Skeletal muscle tissue (tissue), 4 donors: ENCODE data around the gene MAML1. TPM values are rescaled to one million over a fixed set of nuclear protein-coding genes. Genes with fewer than 3 reads are reported as not detected.
A peak's percentile ranks its signal among the peaks of the same experiment; 100 is the strongest.

Experiments
- H3K27ac ChIP-seq: one replicate; pipeline ENCODE4 v1.7.0; 2013; ENCODE audit warnings: mild to moderate bottlenecking, low read depth, low read length, inconsistent platforms
- H3K27me3 ChIP-seq, 3 donors: one replicate each; pipeline ENCODE4 v1.7.0; 2013; ENCODE audit warnings: low read length in 3 of 3; ENCODE audit not compliant: control insufficient read depth in 3 of 3, insufficient read depth in 3 of 3
- H3K36me3 ChIP-seq, 3 donors: one replicate each; pipeline ENCODE4 v1.7.0; 2013; ENCODE audit warnings: low read length in 3 of 3; ENCODE audit not compliant: control insufficient read depth in 3 of 3, insufficient read depth in 3 of 3
- H3K4me1 ChIP-seq, 3 donors: one replicate each; pipeline ENCODE4 v1.7.0; 2013; ENCODE audit warnings: low read length in 3 of 3, mild to moderate bottlenecking in 3 of 3; ENCODE audit not compliant: control insufficient read depth in 3 of 3, insufficient read depth in 3 of 3
- H3K4me3 ChIP-seq, 3 donors: one replicate each; pipeline ENCODE4 v1.7.0; 2013; ENCODE audit warnings: low read length in 3 of 3
- H3K9ac ChIP-seq, 3 donors: one replicate each; pipeline ENCODE4 v1.7.0; 2013; ENCODE audit warnings: low read length in 3 of 3, mild to moderate bottlenecking in 3 of 3, moderate library complexity in 2 of 3, low read depth in 1 of 3
- H3K9me3 ChIP-seq, 3 donors: one replicate each; pipeline ENCODE4 v1.7.0; 2013; ENCODE audit warnings: low read length in 3 of 3; ENCODE audit not compliant: control insufficient read depth in 3 of 3
- total RNA-seq: library from RNA; depleted of rRNA; stranded (reverse); fragments of >200 nt; gene quantifications from one replicate; pipeline ENCODE4 v1.2.3, GENCODE V29; 2014
- donor health status: Osteomylitis.

MAML1 gene
- total RNA-seq, 1 donor from 2014 or later, result 7.8 TPM

- Histone ChIP-seq H3K4me3 (peak overlapping the region; percentile 71 to 93 (median 73)), H3K27me3 (no peaks in the 10 kb centered on the region), H3K27ac (peak overlapping the region; percentile 97), H3K9me3 (no peaks in the 10 kb centered on the region), H3K9ac (peak overlapping the region; percentile 92 to 98 (median 95)), H3K4me1 (peaks cover 13 to 32% (median 21%) of the 10 kb centered on the region in 3 donors), H3K36me3 (no peaks in the 10 kb centered on the region)
These were observed 32.9 kb upstream of the MAML1 start for GRCh38 chr5:179699616-179700237.

DNA sequence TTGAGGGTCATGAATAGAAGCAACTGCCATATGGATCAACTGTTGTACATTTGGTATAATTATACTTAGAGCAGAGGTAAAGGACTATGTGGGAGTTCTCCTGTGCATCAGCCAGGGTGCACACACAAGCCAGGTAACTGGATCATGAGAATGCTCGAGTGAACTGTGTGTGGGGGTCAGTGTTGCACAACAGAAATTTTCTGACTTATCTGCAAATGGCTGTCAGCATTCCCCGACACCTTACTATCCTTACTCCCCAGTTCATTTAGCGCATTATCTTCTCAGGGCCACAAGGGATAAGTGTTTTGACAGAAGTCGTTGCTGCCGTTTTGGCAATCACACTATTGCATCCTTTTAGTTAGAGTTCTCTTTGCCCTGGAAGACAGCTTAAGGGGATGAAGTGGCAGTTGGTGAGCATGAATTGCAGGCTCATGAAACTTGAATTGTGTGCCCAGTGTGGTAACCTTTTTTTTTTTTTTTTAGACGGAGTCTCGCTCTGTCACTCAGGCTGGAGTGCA, 32.2 kb upstream of the MAML1 start:
- Histone ChIP-seq H3K36me3 (no peaks in the 10 kb centered on the region), H3K27me3 (no peaks in the 10 kb centered on the region), H3K27ac (no peak overlapping the region), H3K9me3 (no peaks in the 10 kb centered on the region), H3K4me1 (peaks cover 13 to 32% (median 21%) of the 10 kb centered on the region in 3 donors), H3K9ac (peak overlapping the region in 2 of 3 donors; percentile 92 to 98), H3K4me3 (peak overlapping the region; percentile 14 to 93 (median 71))

DNA sequence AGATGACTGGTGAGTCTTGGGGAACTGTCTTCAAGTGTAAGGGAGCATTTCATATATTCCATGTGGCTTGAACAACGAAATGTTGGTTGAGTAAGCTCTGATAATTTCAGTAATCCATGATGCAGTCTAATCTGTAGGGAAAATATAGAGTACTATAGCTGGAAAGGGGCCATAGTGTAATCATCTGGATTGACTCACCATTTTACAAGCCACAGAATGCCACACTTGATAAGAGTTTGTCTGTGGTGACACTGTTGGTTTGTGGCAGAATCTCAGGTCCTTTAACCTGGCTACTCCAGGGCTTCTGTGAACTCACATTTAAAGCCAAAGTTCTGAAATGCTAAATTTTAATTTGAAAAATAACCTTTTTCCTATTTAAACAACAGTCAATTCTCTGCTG, 16.3 kb upstream of the MAML1 start:
- Histone ChIP-seq H3K9ac (no peak overlapping the region), H3K4me1 (no peaks in the 10 kb centered on the region), H3K27me3 (no peaks in the 10 kb centered on the region), H3K9me3 (no peaks in the 10 kb centered on the region), H3K4me3 (no peak overlapping the region), H3K27ac (no peak overlapping the region), H3K36me3 (peaks cover 43 to 65% (median 46%) of the 10 kb centered on the region in 3 donors)

DNA sequence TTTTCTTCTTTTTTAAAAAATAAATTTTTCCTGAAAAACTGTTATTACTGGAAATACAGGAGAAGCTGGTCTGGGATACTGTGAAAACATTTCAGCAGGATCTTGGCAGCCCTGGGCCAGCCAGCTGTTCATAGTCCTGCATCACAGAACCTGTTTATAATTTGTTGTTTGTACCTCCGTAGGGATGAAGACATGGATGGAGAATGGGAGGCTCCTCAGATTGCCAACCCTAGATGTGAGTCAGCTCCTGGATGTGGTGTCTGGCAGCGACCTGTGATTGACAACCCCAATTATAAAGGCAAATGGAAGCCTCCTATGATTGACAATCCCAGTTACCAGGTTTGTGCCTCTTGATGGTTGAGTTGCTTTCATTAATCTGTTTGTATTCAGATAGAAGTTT, 12.4 kb upstream of the MAML1 start:
- Histone ChIP-seq H3K27ac (no peak overlapping the region), H3K4me3 (no peak overlapping the region), H3K27me3 (no peaks in the 10 kb centered on the region), H3K4me1 (peaks cover 7 to 12% (median 8%) of the 10 kb centered on the region in 3 donors), H3K9me3 (no peaks in the 10 kb centered on the region), H3K36me3 (peaks cover 53 to 73% (median 67%) of the 10 kb centered on the region in 3 donors), H3K9ac (no peak overlapping the region)

DNA sequence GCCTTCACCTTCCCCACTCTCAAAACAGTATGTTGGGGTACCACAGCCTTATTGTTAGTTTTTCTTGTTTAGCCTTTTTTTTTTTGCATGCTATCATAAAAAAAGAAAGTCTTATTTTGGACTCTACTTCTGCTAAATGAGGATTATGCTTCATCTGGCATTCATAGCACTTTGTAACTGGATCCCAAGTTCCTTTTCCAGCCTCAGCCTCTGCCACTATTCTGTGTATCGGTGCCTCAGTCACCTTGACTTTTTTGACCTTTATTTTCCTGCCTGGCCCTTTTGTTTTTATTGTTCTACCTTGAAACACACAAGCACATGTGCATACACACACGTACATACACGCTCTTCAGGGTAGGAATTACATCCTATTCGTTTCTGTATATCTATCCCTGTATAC, 8.5 kb upstream of the MAML1 start:
- Histone ChIP-seq H3K9ac (peak overlapping the region in 1 of 3 donors; percentile 0), H3K27ac (peak overlapping the region; percentile 13), H3K36me3 (peaks cover 56 to 70% (median 70%) of the 10 kb centered on the region in 3 donors), H3K4me1 (peaks cover 7 to 12% (median 8%) of the 10 kb centered on the region in 3 donors), H3K4me3 (no peak overlapping the region), H3K27me3 (no peaks in the 10 kb centered on the region), H3K9me3 (no peaks in the 10 kb centered on the region)

DNA sequence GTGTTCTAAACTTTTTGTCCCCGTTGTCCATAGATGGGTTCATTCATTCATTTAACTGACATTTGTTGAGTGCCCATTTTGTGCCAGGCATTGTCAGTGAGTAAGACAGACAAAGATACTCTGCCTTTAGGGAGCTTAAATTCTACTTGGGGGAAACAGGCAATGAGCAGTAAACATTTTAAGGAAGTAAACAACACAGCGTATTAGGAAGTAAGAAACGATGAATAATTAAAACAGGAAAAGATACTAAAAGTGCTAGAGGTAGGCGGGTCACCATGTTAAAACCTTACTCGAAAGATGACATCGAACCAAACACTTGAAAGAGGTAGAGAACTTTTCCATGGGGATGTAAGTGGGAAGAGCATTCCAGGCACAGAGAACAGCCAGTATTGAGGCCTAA, 5.5 kb upstream of the MAML1 start:
- Histone ChIP-seq H3K27ac (no peak overlapping the region), H3K36me3 (peaks cover 42 to 59% (median 49%) of the 10 kb centered on the region in 3 donors), H3K4me3 (no peak overlapping the region)

GRCh38 chr5:179729303-179729702, 3.3 kb upstream of the MAML1 start:
- no peak overlapping the region for H3K27ac ChIP-seq
- no peak overlapping the region for H3K9ac ChIP-seq
- peaks cover 10 to 21% (median 17%) of the 10 kb centered on the region in 3 donors for H3K4me1 ChIP-seq
- peaks cover 31 to 40% (median 39%) of the 10 kb centered on the region in 3 donors for H3K36me3 ChIP-seq
- H3K4me3 ChIP-seq, result no peak overlapping the region
- no peaks in the 10 kb centered on the region for H3K27me3 ChIP-seq
- no peaks in the 10 kb centered on the region for H3K9me3 ChIP-seq

More for the DNA sequence above, 5.5 kb upstream of the MAML1 start:
- peaks cover 8 to 12% (median 11%) of the 10 kb centered on the region in 3 donors for H3K4me1 ChIP-seq
- no peak overlapping the region for H3K9ac ChIP-seq
- H3K27me3 ChIP-seq, result no peaks in the 10 kb centered on the region
- H3K9me3 ChIP-seq, result no peaks in the 10 kb centered on the region

DNA sequence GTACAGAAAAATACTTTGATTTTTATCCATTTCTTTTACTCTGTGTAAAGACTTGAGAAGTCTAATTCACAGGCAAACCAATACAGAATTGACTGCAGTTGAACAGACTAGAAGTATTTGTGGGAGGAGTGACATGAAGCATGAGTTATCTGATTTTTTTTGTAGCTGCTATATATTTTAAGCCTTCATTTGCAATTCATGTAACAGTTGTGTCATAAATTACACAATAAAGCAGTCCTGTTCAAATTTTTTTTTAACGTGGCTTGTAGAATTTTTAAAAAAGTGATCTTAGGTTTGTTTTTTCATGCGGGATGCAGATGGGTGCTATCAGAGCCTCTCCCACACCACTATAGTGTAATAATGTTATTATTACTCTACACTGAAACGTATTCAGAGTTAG, 2.9 kb upstream of the MAML1 start:
- no peak overlapping the region for H3K27ac ChIP-seq
- peaks cover 28 to 36% (median 35%) of the 10 kb centered on the region in 3 donors for H3K36me3 ChIP-seq
- no peak overlapping the region for H3K9ac ChIP-seq
- H3K4me3 ChIP-seq, result no peak overlapping the region
- peaks cover 10 to 21% (median 17%) of the 10 kb centered on the region in 3 donors for H3K4me1 ChIP-seq
- no peaks in the 10 kb centered on the region for H3K27me3 ChIP-seq
- no peaks in the 10 kb centered on the region for H3K9me3 ChIP-seq

GRCh38 chr5:179730356-179730755, 2.3 kb upstream of the MAML1 start:
- Histone ChIP-seq H3K36me3 (peaks cover 25 to 32% (median 30%) of the 10 kb centered on the region in 3 donors), H3K4me1 (peaks cover 9 to 19% (median 16%) of the 10 kb centered on the region in 3 donors), H3K9me3 (no peaks in the 10 kb centered on the region), H3K27me3 (no peaks in the 10 kb centered on the region), H3K27ac (no peak overlapping the region), H3K4me3 (no peak overlapping the region), H3K9ac (no peak overlapping the region)

DNA sequence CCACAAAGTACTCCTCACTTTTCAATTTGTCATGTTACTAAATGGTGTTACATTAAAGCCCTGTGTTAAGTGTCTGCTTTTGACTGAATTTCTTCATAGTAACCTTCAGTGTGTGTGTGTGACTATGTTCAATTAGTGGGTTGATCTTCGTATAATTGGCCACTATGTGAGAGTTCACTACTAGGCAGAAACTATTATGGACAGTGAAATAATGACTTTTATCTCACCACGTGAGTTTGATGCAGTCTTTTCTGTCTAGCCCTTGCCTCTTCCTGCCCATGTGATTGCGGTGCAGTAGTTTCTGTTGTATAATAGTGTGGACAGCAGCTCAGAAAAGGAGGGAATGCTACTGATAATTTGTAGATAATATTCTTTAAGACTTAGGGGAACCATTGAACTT, 1.8 kb upstream of the MAML1 start:
- Histone ChIP-seq H3K9ac (no peak overlapping the region), H3K36me3 (peaks cover 25 to 32% (median 30%) of the 10 kb centered on the region in 3 donors), H3K27me3 (no peaks in the 10 kb centered on the region), H3K9me3 (no peaks in the 10 kb centered on the region), H3K4me1 (peaks cover 9 to 22% (median 17%) of the 10 kb centered on the region in 3 donors), H3K27ac (no peak overlapping the region), H3K4me3 (no peak overlapping the region)
